RKO (cell line): Measurements from ENCODE around the gene NDUFB4.
A peak's percentile ranks its signal among the peaks of the same experiment; 100 is the strongest.

ENCODE experiments used
- DNase-seq: peaks from one replicate; pipeline ENCODE4 v3.0.0-alpha.2; 2016; ENCODE audit warnings: low spot score

Gene NDUFB4

GRCh38 chr3:120596116-120596852, at the start of gene NDUFB4:
Gene NDUFB4 (plus strand): TSS chr3:120596336. CDS start chr3:120596360, 24 bp downstream.
- DNase-seq, result peak; percentile 99

- DNase-seq, result no peak
Observed at GRCh38 chr3:120550546-120550945, 45.6 kb upstream of the NDUFB4 start.

- DNase-seq, result no peak
Observed at GRCh38 chr3:120552184-120553172, 43.7 kb upstream of the NDUFB4 start.

GRCh38 chr3:120554812-120555606, 41.1 kb upstream of the NDUFB4 start:
- DNase-seq, result no peak

- no peak for DNase-seq
Observed at GRCh38 chr3:120555657-120556509, 40.3 kb upstream of the NDUFB4 start.

GRCh38 chr3:120557115-120557514, 39.0 kb upstream of the NDUFB4 start:
- no peak for DNase-seq

- peak; percentile 91 for DNase-seq
Observed at GRCh38 chr3:120558771-120559241, 37.3 kb upstream of the NDUFB4 start.

GRCh38 chr3:120559242-120560061, 36.7 kb upstream of the NDUFB4 start:
- peak; percentile 92 for DNase-seq

GRCh38 chr3:120560304-120561250, 35.6 kb upstream of the NDUFB4 start:
- DNase-seq, result no peak

- peak; percentile 71 for DNase-seq
Observed at GRCh38 chr3:120561251-120562045, 34.7 kb upstream of the NDUFB4 start.

- DNase-seq, result no peak
Observed at GRCh38 chr3:120563356-120564022, 32.6 kb upstream of the NDUFB4 start.

- DNase-seq, result no peak
Observed at GRCh38 chr3:120566243-120566975, 29.7 kb upstream of the NDUFB4 start.

- peak; percentile 67 for DNase-seq
Observed at GRCh38 chr3:120567370-120568201, 28.6 kb upstream of the NDUFB4 start.

GRCh38 chr3:120568202-120568531, 28.0 kb upstream of the NDUFB4 start:
- no peak for DNase-seq

- no peak for DNase-seq
Observed at GRCh38 chr3:120568598-120568997, 27.5 kb upstream of the NDUFB4 start.
